HTERT RPE-1 (cell line): Measurements from ENCODE around the gene TOP1.

Source experiments
- in situ Hi-C: fragments of 300-500 bp; cut with MboI; formaldehyde crosslinking; loops from 4 replicates; pipeline ENCODE4 v1.14.3; 2020; ENCODE audit warnings: low sequenced_read_pairs

The TOP1 gene

DNA sequence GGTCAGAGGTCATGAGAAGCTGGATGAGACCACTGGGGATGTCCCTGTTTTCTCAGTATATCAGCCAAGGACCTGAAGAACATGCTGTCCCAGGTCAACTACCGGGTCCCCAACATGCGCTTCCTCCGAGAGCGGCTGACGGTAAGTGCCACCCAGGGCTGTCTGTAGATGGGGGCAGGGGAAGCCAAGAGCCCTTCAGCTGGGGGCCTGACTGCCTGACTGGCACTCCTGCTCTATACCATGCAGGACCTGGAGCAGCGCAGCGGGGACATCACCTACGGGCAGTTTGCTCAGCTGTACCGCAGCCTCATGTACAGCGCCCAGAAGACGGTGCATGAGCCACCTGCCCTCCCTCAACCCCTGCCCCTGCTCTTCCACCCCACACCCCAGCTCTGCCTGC lies 133.8 kb downstream of the TOP1 start:
- in situ Hi-C loops, result loop anchor here (25.0 kb wide), 1 partner anchor 175 kb away; the partner anchor contains the start of gene LPIN3

- in situ Hi-C loops, result loop anchor here (25.0 kb wide), 1 partner anchor 173 kb away; the partner anchor contains the start of gene LPIN3
Measured at GRCh38 chr20:41163821-41164220, 135.2 kb downstream of the TOP1 start.

DNA sequence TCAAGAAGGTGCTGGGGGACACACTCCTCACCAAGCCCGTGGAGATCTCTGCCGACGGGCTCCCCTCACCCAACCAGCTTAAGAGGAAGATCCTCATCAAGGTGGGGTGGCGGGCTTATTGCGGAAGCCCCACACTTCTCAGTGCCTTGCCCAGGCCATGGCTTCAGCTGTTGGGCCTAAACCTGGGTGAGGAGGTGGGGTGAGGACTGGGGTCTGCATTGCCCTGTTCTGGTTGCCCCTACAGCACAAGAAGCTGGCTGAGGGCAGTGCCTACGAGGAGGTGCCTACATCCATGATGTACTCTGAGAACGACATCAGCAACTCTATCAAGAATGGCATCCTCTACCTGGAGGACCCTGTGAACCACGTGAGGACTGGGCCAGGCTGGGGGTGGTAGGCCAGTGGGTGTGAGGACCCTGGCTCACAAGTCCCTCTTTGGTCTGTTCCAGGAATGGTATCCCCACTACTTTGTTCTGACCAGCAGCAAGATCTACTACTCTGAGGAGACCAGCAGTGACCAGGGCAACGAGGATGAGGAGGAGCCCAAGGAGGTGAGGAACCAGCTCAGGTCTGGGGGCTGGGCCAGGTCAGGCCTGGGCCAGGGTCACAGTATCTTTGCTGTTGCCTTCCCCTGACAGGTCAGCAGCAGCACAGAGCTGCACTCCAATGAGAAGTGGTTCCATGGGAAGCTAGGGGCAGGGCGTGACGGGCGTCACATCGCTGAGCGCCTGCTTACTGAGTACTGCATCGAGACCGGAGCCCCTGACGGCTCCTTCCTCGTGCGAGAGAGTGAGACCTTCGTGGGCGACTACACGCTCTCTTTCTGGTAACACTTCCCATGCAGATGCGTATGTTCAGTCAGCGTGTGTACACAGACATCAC lies 136.6 kb downstream of the TOP1 start:
- in situ Hi-C loops, result loop anchor here (25.0 kb wide), 1 partner anchor 172 kb away; the partner anchor contains the start of gene LPIN3

- in situ Hi-C loops, result loop anchor here (25.0 kb wide), 1 partner anchor 171 kb away; the partner anchor contains the start of gene LPIN3
Measured at GRCh38 chr20:41166201-41167117, 137.8 kb downstream of the TOP1 start.

GRCh38 chr20:41167118-41167470 lies 138.5 kb downstream of the TOP1 start:
- in situ Hi-C loops, result loop anchor here (25.0 kb wide), 1 partner anchor 170 kb away; the partner anchor contains the start of gene LPIN3

DNA sequence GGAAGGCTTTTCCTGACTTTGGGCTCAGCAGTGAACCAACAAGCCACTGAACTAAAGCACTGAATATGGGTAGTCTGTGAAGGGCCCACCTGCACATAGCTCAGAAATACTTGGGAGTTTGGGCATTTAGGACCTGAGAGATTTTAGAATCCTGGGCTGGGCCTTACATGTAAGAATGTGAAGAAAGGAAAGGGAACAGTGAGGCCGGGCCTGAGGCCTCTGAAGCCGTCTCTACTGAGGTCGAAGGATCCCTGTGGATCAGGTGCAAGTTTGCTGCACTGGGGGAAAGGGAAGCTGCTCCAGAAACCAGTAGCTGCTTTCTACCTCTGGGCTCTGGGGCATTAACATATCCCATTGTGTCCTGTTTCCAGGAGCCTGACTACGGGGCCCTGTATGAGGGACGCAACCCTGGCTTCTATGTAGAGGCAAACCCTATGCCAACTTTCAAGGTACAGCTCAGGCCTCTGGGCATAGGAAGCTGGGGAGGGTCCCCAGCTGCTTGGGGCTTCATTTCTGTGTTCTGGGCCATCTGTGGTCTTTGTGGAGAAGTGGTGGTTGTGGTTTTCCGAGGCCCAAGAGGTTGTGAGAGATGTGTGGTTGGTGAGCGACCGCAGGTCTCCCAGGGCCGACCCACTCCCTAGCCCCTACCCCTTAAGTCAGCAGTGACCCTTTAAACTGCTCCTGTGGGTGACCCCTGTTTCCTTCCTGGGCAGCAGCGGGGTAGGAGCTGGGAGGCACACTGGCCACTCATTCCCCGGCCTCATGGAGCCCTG lies 139.0 kb downstream of the TOP1 start:
- in situ Hi-C loops, result loop anchor here (25.0 kb wide), 1 partner anchor 170 kb away; the partner anchor contains the start of gene LPIN3

DNA sequence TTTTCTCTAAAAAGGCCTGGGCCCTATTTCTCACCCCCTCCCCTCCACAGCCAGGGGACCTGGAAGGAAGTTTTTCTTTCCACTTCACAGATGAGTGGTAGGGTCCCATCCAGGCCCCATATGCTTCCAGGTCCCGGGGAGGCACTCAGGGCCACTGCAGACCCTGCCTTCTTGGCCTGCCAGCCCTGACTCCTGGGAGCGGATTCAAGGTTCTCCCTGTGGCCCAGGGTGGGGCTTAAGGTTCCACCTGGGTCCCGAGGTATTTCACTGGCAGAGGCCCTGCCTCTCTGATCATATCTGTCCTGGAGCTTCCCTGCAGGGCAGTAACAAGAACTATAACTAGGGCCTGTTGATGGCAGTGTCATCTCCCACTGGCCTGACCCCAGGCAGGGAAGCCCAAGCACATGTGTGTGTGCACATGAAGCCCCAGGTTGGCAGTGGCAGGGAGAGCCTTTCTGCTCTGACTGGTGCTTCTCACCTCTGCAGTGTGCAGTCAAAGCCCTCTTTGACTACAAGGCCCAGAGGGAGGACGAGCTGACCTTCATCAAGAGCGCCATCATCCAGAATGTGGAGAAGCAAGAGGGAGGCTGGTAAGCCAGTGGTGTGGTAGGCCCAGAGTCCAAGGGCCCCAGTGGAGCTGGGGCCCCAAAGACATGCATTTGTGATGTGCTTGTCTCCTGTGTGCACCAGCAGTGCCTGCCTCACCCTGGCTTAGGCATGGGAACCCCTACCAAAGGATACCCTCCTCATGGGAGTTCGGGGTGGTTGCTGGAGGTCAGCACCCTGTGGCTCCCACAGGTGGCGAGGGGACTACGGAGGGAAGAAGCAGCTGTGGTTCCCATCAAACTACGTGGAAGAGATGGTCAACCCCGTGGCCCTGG lies 139.9 kb downstream of the TOP1 start:
- in situ Hi-C loops, result loop anchor here (25.0 kb wide), 1 partner anchor 169 kb away; the partner anchor contains the start of gene LPIN3

DNA sequence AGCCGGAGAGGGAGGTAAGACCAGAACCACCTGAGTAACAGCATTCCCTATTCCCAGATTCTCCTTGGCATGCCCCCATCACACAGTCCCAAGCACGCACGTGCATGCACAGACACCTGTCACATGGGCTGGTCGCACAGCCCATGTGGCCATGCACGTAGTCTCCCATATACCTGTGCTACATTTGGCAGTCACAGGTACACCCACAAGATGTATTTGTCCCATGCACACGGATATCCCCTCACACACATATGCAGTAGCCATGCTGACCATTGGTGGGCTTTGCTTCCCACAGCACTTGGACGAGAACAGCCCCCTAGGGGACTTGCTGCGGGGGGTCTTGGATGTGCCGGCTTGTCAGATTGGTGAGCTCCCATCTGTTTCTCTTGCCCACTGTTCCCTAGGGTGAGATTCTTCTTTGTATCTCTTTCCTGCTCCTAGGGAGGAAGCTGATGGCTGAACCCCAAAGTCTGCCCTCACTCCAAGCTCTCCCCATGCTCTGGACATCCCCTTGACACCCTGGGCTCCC lies 140.6 kb downstream of the TOP1 start:
- in situ Hi-C loops, result loop anchor here (25.0 kb wide), 1 partner anchor 168 kb away; the partner anchor contains the start of gene LPIN3

DNA sequence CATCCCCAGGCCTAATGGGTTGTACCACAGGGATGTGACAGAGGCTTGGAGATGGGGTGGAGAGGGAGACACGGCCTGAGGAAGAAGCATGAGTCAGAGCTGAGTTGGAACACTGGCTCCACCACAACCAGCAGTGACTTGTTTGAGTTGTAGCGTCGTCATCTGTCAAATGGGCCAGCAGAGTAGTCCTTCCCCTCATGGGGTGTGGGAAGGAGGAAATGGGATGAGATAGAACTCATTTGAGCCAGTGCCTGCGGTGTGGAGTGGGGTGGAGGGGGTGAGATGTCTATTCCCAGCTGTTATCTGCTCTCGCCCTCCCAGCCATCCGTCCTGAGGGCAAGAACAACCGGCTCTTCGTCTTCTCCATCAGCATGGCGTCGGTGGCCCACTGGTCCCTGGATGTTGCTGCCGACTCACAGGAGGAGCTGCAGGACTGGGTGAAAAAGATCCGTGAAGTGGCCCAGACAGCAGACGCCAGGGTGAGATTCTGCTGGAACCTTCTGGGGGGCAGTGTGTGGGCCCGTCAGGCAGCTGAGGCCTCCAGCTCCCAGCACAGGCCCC lies 141.2 kb downstream of the TOP1 start:
- in situ Hi-C loops, result loop anchor here (25.0 kb wide), 1 partner anchor 167 kb away; the partner anchor contains the start of gene LPIN3

- in situ Hi-C loops, result loop anchor here (25.0 kb wide), 1 partner anchor 167 kb away; the partner anchor contains the start of gene LPIN3
Measured at GRCh38 chr20:41170386-41171105, 141.9 kb downstream of the TOP1 start.

- in situ Hi-C loops, result loop anchor here (25.0 kb wide), 1 partner anchor 165 kb away; the partner anchor contains the start of gene LPIN3
Measured at GRCh38 chr20:41171736-41172295, 143.2 kb downstream of the TOP1 start.

DNA sequence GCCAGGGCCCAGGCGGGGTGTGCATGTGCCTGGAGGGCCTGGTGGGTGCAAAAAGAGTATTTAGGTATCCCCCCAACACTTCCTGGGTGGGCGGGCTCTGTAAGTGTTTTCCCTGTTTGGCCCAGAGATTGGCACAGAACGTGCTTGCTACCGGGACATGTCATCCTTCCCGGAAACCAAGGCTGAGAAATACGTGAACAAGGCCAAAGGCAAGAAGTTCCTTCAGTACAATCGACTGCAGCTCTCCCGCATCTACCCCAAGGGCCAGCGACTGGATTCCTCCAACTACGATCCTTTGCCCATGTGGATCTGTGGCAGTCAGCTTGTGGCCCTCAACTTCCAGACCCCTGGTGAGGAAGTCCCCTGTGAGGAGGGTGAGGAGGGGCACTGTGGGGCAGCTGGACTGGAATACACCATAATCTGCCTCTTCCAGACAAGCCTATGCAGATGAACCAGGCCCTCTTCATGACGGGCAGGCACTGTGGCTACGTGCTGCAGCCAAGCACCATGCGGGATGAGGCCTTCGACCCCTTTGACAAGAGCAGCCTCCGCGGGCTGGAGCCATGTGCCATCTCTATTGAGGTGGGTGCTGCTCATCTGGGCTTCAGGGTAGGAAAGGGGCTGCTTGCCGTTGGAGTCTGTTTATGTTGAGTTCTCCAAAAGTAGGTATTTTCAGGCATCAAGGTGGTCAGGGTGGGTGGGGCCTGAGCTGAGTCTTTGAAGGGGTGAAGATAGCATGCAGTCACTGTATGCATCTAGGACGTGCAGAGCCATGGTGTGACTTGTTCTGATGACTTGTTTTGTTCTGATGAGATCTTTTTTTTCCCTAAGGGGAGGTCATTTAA lies 143.9 kb downstream of the TOP1 start:
- in situ Hi-C loops, result loop anchor here (25.0 kb wide), 1 partner anchor 165 kb away; the partner anchor contains the start of gene LPIN3

GRCh38 chr20:41173161-41173721 lies 144.6 kb downstream of the TOP1 start:
- in situ Hi-C loops, result loop anchor here (25.0 kb wide), 1 partner anchor 164 kb away; the partner anchor contains the start of gene LPIN3

- in situ Hi-C loops, result loop anchor here (25.0 kb wide), 1 partner anchor 163 kb away; the partner anchor contains the start of gene LPIN3
Measured at GRCh38 chr20:41173791-41174341, 145.2 kb downstream of the TOP1 start.
